ENCODE measurements around the gene MRPS14.
"Not testable (repeated sequence)": the region's sequence is repeated elsewhere in the genome, so short reads cannot be mapped to it uniquely, and the experiment has no call there.

Gene MRPS14

GRCh38 chr1:175023043-175023921 is at the start of gene MRPS14:
TSS of gene MRPS14 (minus strand) at chr1:175023425. CDS start at chr1:175023408, 17 bp downstream.
- DNase-seq, result peak; percentile 98 to 99

GRCh38 chr1:175072099-175072951 is 49.1 kb upstream of the MRPS14 start:
- no peak for DNase-seq

GRCh38 chr1:175071276-175071943 is 48.2 kb upstream of the MRPS14 start:
- DNase-seq, result no peak

- no peak for DNase-seq
These were observed 47.6 kb upstream of the MRPS14 start for GRCh38 chr1:175070818-175071217.

GRCh38 chr1:175067362-175068106 is 44.3 kb upstream of the MRPS14 start, which contains the start of gene TNN:
TSS of gene TNN (plus strand) at chr1:175067833. CDS start at chr1:175077419, 9,586 bp downstream.
- no peak for DNase-seq

- no peak for DNase-seq
These were observed 39.6 kb upstream of the MRPS14 start for GRCh38 chr1:175062858-175063257.

- DNase-seq, result no peak
These were observed 39.1 kb upstream of the MRPS14 start for GRCh38 chr1:175062339-175062738.

- DNase-seq, result no peak
These were observed 31.5 kb upstream of the MRPS14 start for GRCh38 chr1:175054736-175055135.

GRCh38 chr1:175050992-175051391 is 27.8 kb upstream of the MRPS14 start:
- no peak for DNase-seq

GRCh38 chr1:175045519-175045918 is 22.3 kb upstream of the MRPS14 start:
- DNase-seq, result no peak

GRCh38 chr1:175045097-175045496 is 21.9 kb upstream of the MRPS14 start:
- no peak for DNase-seq

GRCh38 chr1:175044591-175044990 is 21.4 kb upstream of the MRPS14 start:
- DNase-seq, result not testable (repeated sequence)

GRCh38 chr1:175043824-175044223 is 20.6 kb upstream of the MRPS14 start:
- no peak for DNase-seq

GRCh38 chr1:175042650-175043049 is 19.4 kb upstream of the MRPS14 start:
- no peak for DNase-seq

GRCh38 chr1:175040324-175040879 is 17.2 kb upstream of the MRPS14 start:
- DNase-seq, result no peak

- no peak for DNase-seq
These were observed 14.2 kb upstream of the MRPS14 start for GRCh38 chr1:175037416-175037815.

- DNase-seq, result no peak
These were observed 13.3 kb upstream of the MRPS14 start for GRCh38 chr1:175036476-175036875.

- no peak for DNase-seq
These were observed 12.6 kb upstream of the MRPS14 start for GRCh38 chr1:175035865-175036264.

- no peak for DNase-seq
These were observed 11.6 kb upstream of the MRPS14 start for GRCh38 chr1:175034775-175035174.

GRCh38 chr1:175033953-175034352 is 10.7 kb upstream of the MRPS14 start:
- DNase-seq, result no peak

GRCh38 chr1:175024773-175025172 is 1.5 kb upstream of the MRPS14 start:
- no peak for DNase-seq

GRCh38 chr1:175023922-175024242 is 657 bp upstream of the MRPS14 start:
- DNase-seq, result not testable (repeated sequence)

Measured in CD4-positive, alpha-beta T cell treated with Interferon alpha-2 for 1 hour (primary cell).